Tibial nerve (tissue), 4 donors: ENCODE measurements around the gene P2RY11. TPM values are rescaled to one million over a fixed set of nuclear protein-coding genes. Genes with fewer than 3 reads are reported as not detected.

Source experiments
- DNase-seq, 2 donors: peaks; one replicate each; pipeline ENCODE4 v3.0.0-alpha.2; 2019; ENCODE audit warnings: low spot score in 2 of 2
- H3K27ac ChIP-seq, 4 donors: fragments of 200-600 bp; sonication (generic) in 3 of 4; one replicate each; pipeline ENCODE4 v1.5.1; 2017 to 2019; ENCODE audit warnings: mild to moderate bottlenecking in 1 of 4
- H3K27me3 ChIP-seq, 2 donors: fragments of 200-600 bp; sonication (generic) in 1 of 2; one replicate each; pipeline versions ENCODE4 v1.5.1 to v1.6.0; 2017 to 2019
- H3K36me3 ChIP-seq, 3 donors: fragments of 200-600 bp; sonication (generic); one replicate each; pipeline ENCODE4 v1.5.1; 2018 to 2019
- H3K4me1 ChIP-seq, 4 donors: fragments of 200-600 bp; sonication (generic) in 3 of 4; one replicate each; pipeline ENCODE4 v1.5.1; 2017 to 2019
- H3K4me3 ChIP-seq, 4 donors: fragments of 200-600 bp; sonication (generic) in 3 of 4; one replicate each; pipeline ENCODE4 v1.5.1; 2017 to 2019; ENCODE audit warnings: mild to moderate bottlenecking in 1 of 4, moderate library complexity in 1 of 4
- H3K9me3 ChIP-seq, 4 donors: fragments of 200-600 bp; sonication (generic) in 3 of 4; one replicate each; pipeline ENCODE4 v1.5.1; 2017 to 2019
- CTCF ChIP-seq, 5 experiments: fragments of 200-600 bp in 3 of 5; fragments of 450-650 bp in 2 of 5; sonication (generic) in 3 of 5; IDR thresholded peaks; one replicate each; pipeline ENCODE4 v1.5.1; 2016 to 2019; ENCODE audit warnings: antibody characterized with exemption in 5 of 5, mild to moderate bottlenecking in 3 of 5, moderate library complexity in 2 of 5
- EP300 ChIP-seq, 2 donors: sonication (generic); formaldehyde crosslinking; IDR thresholded peaks; one replicate each; pipeline ENCODE4 v1.6.1; 2017; ENCODE audit warnings: antibody characterized with exemption in 2 of 2, mild to moderate bottlenecking in 1 of 2
- POLR2A ChIP-seq, 2 donors: fragments of 450-650 bp; IDR thresholded peaks; one replicate each; pipeline ENCODE4 v1.6.1; 2017; ENCODE audit warnings: antibody characterized with exemption in 2 of 2, mild to moderate bottlenecking in 2 of 2, moderate library complexity in 2 of 2
- WGBS, 2 donors: methylation state at CpG; one replicate each; pipeline ENCODE4 v1.1.5; 2018; 5-methylcytosine and 5-hydroxymethylcytosine counted together
- total RNA-seq, 4 donors: library from RNA; depleted of rRNA; stranded (reverse); fragments of >200 nt; gene quantifications; one replicate each; pipeline ENCODE4 v1.1.0, GENCODE V29; 2016

The P2RY11 gene
- total RNA-seq, 4 donors from 2014 or later = 2.1 to 19.5 (median 4.2) TPM

- 88 to 91% methylated on average over 28 to 29 of the region's 39 CpGs for WGBS, 2 donors
- TF ChIP-seq POLR2A (IDR thresholded peaks at IDR 0.05) (no peak), CTCF (IDR thresholded peaks at IDR 0.05) (no peak), EP300 (IDR thresholded peaks at IDR 0.05) (no peak)
- no peaks in the 10 kb centered on the region for H3K4me1 ChIP-seq
- no peaks in the 10 kb centered on the region for H3K9me3 ChIP-seq
- H3K36me3 ChIP-seq = peaks cover 12 to 100% (median 46%) of the 10 kb centered on the region in 3 donors
- DNase-seq = no peak
- H3K27ac ChIP-seq = no peak overlapping the region
- no peaks in the 10 kb centered on the region for H3K27me3 ChIP-seq
- H3K4me3 ChIP-seq = no peak overlapping the region
Measured at GRCh38 chr19:10135551-10136334, 24.2 kb downstream of the P2RY11 start.

DNA sequence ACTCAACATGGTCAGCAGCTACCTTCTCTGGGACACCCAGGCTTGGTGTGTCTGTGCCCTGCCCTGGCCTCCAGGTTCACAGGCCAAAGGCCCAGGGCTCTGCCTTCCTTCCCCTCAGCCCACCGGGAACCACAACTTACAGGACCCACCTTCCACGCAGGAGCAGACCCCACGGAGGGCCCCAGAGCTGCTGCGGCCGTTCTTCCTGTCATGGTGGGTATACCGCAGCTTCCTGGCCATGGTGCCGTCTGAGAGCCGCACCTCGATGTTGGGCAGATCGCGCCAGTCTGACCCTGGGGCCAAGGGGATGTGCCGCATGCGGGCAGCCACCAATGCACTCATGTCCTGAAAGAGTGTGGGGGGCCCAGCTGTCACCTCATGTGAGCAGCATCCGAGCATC is 25.4 kb downstream of the P2RY11 start:
- no peak overlapping the region for H3K4me3 ChIP-seq
- no peak for DNase-seq
- no peak overlapping the region for H3K27ac ChIP-seq
- TF ChIP-seq CTCF (IDR thresholded peaks at IDR 0.05) = no peak
- H3K4me1 ChIP-seq = no peaks in the 10 kb centered on the region
- H3K36me3 ChIP-seq = peaks cover 12 to 100% (median 53%) of the 10 kb centered on the region in 3 donors
- no peaks in the 10 kb centered on the region for H3K9me3 ChIP-seq
- 87 to 93% methylated on average over 4 to 14 of the region's 14 CpGs for WGBS, 2 donors
- no peaks in the 10 kb centered on the region for H3K27me3 ChIP-seq

DNA sequence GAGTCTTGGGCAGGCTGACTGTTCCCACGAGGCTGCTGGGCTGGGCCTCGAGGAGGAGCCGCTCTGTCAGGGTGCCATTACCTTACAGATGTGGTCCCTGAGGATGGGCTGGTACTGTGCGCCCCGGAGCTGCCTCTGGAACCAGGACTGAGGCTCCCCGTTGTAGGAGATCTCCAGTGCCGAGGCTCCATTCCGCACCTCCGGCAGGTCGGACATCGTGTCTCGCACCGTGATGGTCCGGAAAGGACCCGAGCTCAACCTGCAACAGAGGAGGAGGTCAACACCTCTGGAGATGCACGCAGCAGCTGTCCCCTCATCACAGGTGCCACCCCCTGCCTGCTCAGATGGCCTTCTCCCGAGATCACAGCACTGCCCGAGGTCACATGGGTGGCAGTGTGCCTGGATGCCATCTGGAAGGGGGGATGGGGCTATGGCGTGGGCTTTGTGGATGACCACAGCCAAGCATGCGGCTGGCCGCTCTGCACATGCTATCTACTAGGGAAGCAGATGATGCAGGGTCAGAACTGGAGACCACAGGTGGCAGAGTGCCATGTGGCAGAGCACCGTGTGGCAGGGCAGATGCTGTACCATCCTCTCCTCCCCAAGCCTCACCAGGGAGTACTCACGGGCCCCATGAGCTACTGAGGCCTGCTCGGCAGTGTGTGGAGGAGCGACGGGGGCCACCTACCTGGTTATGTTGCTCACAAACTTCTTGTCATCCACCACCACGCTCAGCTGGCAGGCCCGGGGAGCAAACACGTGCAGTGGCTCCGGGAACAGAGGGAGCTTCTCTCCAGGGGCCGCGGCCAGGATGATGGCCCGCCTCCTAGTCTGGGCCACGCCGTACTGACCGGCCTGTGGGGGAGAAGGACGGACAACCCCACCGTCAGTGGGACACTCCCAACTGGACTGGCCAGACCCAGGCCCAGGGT is 26.5 kb downstream of the P2RY11 start:
- H3K4me3 ChIP-seq = no peak overlapping the region
- H3K36me3 ChIP-seq = peaks cover 12 to 100% (median 52%) of the 10 kb centered on the region in 3 donors
- H3K4me1 ChIP-seq = no peaks in the 10 kb centered on the region
- 83 to 85% methylated on average over 26 to 31 of the region's 38 CpGs for WGBS, 2 donors
- H3K9me3 ChIP-seq = no peaks in the 10 kb centered on the region
- DNase-seq = no peak
- TF ChIP-seq POLR2A (IDR thresholded peaks at IDR 0.05) (no peak), EP300 (IDR thresholded peaks at IDR 0.05) (no peak), CTCF (IDR thresholded peaks at IDR 0.05) (no peak)
- no peaks in the 10 kb centered on the region for H3K27me3 ChIP-seq
- no peak overlapping the region for H3K27ac ChIP-seq

DNA sequence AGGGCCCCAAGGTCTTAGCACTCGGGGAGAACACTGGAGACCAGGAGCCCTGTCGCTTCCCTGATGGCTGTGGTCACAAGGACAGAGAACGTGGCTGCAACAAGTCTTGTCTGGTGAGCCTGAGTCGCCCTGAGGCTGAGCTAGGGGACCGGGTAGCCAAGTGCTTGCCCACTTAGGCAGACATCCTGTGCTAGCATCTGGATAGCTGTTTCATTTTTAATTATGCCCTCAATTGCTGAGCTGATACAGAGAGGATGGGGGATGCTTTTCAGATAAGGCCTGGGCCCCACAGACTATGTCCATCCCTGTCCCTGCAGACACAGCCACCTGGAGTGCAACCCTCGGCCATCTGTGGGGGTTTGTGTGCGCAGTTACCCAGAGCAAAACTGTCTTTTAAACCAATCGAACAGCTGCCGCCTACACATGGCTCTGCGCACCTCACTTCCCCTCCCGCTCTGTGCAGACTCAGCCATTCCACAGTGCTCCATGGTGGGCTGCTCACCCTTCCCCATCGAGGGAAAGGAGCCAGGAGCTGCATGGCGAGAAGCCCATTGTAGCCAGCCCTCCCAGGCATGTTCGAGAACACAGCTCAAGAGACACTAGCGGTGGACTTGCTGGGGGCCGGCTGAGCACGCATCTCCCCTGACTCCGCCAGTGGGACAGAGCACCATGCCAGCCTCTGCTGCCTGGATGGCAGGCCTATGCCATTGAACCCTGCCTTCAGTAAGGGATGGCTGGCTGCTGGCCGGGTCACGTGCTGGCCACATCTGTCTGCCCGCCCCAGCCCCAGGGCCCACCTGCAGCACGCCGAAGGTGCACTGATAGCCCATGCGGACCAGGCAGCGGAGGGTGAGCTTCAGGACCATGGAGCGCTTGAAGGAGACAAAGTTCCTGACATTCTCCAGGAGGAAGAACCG is 27.6 kb downstream of the P2RY11 start:
- Histone ChIP-seq H3K27me3 (no peaks in the 10 kb centered on the region), H3K27ac (no peak overlapping the region), H3K4me1 (no peaks in the 10 kb centered on the region), H3K36me3 (peaks cover 12 to 100% (median 46%) of the 10 kb centered on the region in 3 donors), H3K4me3 (no peak overlapping the region), H3K9me3 (no peaks in the 10 kb centered on the region)
- TF ChIP-seq POLR2A (IDR thresholded peaks at IDR 0.05) = no peak
- no peak for TF ChIP-seq EP300 (IDR thresholded peaks at IDR 0.05)
- no peak for TF ChIP-seq CTCF (IDR thresholded peaks at IDR 0.05)
- WGBS, 2 donors = 91 to 93% methylated on average over 22 to 27 of the region's 27 CpGs
- no peak for DNase-seq
